ENCODE data around the gene GCNT2. TPM values are rescaled to one million over a fixed set of nuclear protein-coding genes. Genes with fewer than 3 reads are reported as not detected.
"Not testable (repeated sequence)": the region's sequence is repeated elsewhere in the genome, so short reads cannot be mapped to it uniquely, and the experiment has no call there.

GCNT2 gene
- total RNA-seq, 1 donor from 2014 or later = 8.2 TPM

DNA sequence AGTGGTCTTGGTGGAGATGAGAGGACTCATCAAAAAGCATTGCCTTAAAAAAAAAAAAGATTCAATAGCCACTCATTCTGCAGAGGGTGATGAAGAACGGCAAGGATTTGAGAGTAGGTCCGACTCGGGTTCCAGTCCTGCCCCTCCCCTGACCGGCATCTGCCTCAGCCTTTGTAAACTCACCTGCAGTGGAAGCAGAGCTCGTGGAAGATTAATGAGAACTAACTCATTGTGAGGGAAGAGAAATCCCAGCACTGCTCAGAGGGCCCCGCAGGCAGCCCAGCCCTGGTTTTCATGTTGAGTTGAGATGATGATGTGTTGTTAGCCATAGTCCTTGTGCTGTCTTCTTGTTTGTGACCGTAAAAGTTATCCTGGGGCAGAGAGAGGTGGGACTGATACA, 59.4 kb downstream of the GCNT2 start:
- H3K36me3 Mint-ChIP-seq (ENCODE audit: insufficient read depth) = no peaks in the 10 kb centered on the region
- no peak for DNase-seq (ENCODE audit: low spot score, unreplicated experiment)

DNA sequence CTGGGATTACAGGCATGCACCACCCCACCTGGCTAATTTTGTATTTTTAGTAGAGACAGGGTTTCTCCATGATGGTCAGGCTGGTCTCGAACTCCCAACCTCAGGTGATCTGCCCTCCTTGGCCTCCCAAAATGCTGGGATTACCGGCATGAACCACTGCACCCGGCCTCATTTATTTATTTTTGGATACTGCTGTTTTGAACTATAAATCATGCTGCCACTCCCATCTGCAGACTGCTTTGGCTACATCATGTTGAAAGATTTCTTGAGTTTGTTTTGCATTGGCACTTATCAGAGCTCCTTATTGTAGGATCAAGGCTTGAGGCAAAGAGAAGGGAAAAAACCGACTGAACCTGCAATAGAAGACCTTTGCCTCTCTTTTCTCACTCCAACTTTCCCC, 60.3 kb downstream of the GCNT2 start:
- not testable (repeated sequence) for H3K4me3 Mint-ChIP-seq (ENCODE audit: low read depth); H3K36me3 Mint-ChIP-seq (ENCODE audit: insufficient read depth); DNase-seq (ENCODE audit: low spot score, unreplicated experiment); H3K9me3 Mint-ChIP-seq (ENCODE audit: low read depth); H3K27me3 Mint-ChIP-seq
- Mint-ChIP-seq H3K4me1 (ENCODE audit: low read depth) (peaks cover 52% of the 10 kb centered on the region), H3K27ac (peak overlapping the region; percentile 43)

More for the DNA sequence above, 59.4 kb downstream of the GCNT2 start:
- TF ChIP-seq CTCF (IDR thresholded peaks at IDR 0.05; ENCODE audit: unreplicated experiment) = no peak
- H3K27me3 Mint-ChIP-seq = peaks cover 5% of the 10 kb centered on the region
- H3K4me1 Mint-ChIP-seq (ENCODE audit: low read depth) = peaks cover 44% of the 10 kb centered on the region
- H3K4me3 Mint-ChIP-seq (ENCODE audit: low read depth) = no peak overlapping the region
- H3K9me3 Mint-ChIP-seq (ENCODE audit: low read depth) = no peaks in the 10 kb centered on the region
- H3K27ac Mint-ChIP-seq = no peak overlapping the region

DNA sequence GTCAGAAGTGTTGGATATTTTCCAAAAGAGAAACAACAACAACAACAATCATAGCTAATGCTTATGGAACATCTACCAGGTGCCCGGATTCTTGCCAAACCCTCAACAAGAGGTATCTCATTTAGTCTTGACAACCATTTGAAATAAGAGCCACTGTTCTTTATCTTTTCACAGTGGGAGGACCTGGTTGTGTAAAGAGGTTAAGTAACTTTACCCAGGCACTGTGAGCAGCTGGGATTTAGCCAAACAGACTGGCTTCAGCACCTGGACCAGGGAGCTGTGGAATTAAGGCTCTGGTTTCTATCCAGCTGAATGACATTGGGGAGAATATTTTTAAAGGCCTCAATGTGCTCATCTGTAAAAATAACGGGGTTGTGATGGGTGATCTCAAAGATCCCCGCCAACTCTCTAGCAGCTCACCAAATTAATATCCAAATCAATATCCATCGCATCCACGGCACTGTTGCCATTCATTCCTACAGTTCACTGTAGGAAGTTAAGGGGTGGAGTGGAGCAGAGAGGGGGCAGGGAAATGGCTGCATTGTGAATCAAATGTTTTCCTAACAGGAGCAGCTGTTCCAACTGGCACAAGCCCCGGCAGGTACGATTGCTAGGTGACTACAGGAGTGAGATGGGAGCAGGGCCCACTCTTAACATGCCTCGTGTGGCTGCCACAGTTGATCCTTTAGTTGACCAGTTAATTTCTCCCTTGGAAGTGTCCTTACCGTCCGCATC, 61.8 kb downstream of the GCNT2 start:
- H3K4me1 Mint-ChIP-seq (ENCODE audit: low read depth) = peaks cover 53% of the 10 kb centered on the region
- H3K36me3 Mint-ChIP-seq (ENCODE audit: insufficient read depth) = no peaks in the 10 kb centered on the region
- no peaks in the 10 kb centered on the region for H3K9me3 Mint-ChIP-seq (ENCODE audit: low read depth)
- DNase-seq (ENCODE audit: low spot score, unreplicated experiment) = no peak
- H3K27ac Mint-ChIP-seq = peak overlapping the region; percentile 75
- peak overlapping the region; percentile 10 for H3K4me3 Mint-ChIP-seq (ENCODE audit: low read depth)
- no peak for TF ChIP-seq CTCF (IDR thresholded peaks at IDR 0.05; ENCODE audit: unreplicated experiment)
- H3K27me3 Mint-ChIP-seq = peaks cover 5% of the 10 kb centered on the region

- TF ChIP-seq CTCF (IDR thresholded peaks at IDR 0.05; ENCODE audit: unreplicated experiment) = no peak
- Mint-ChIP-seq H3K4me1 (ENCODE audit: low read depth) (peaks cover 53% of the 10 kb centered on the region), H3K9me3 (ENCODE audit: low read depth) (no peaks in the 10 kb centered on the region), H3K27ac (peak overlapping the region; percentile 75), H3K27me3 (peaks cover 5% of the 10 kb centered on the region), H3K36me3 (ENCODE audit: insufficient read depth) (no peaks in the 10 kb centered on the region), H3K4me3 (ENCODE audit: low read depth) (peak overlapping the region; percentile 10)
- DNase-seq (ENCODE audit: low spot score, unreplicated experiment) = no peak
These were observed 62.4 kb downstream of the GCNT2 start for GRCh38 chr6:10583509-10583901.

DNA sequence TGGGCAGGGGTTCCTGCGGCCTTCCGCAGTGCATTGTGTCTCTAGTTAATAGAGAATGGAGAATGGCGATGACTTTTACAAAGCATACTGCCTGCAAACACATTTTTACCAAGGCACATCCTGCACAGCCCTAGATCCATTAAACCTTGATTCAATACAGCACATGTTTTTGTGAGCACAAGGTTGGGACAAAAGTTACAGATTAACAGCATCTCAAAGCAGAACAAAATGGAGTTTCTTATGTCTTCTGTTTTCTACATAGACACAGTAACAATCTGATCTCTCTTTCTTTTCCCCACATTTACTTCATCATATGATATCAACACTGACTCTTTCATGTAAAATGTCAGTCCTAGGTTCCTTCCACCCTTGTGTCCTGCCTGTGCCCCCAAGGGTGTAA, 63.5 kb downstream of the GCNT2 start:
- no peak for TF ChIP-seq CTCF (IDR thresholded peaks at IDR 0.05; ENCODE audit: unreplicated experiment)
- H3K4me1 Mint-ChIP-seq (ENCODE audit: low read depth) = peaks cover 53% of the 10 kb centered on the region
- peak overlapping the region; percentile 6 for H3K4me3 Mint-ChIP-seq (ENCODE audit: low read depth)
- DNase-seq (ENCODE audit: low spot score, unreplicated experiment) = no peak
- no peaks in the 10 kb centered on the region for H3K9me3 Mint-ChIP-seq (ENCODE audit: low read depth)
- H3K27ac Mint-ChIP-seq = peak overlapping the region; percentile 75
- no peaks in the 10 kb centered on the region for H3K36me3 Mint-ChIP-seq (ENCODE audit: insufficient read depth)
- H3K27me3 Mint-ChIP-seq = peaks cover 5% of the 10 kb centered on the region

Data from progenitor cell of endocrine pancreas (in vitro differentiated cells).